Measurements from ENCODE around the gene GGA1.

- TF ChIP-seq CUX1 (CRISPR knock-in tag; IDR thresholded peaks at IDR 0.05) (no peak), SRF (CRISPR knock-in tag; IDR thresholded peaks at IDR 0.05) (no peak), SMC3 (conservative IDR thresholded peaks at IDR 0.05; ENCODE audit: insufficient read depth, low read depth, low read length) (no peak), POLR2AphosphoS2 (IDR thresholded peaks at IDR 0.05; ENCODE audit: low read length) (no peak), MYNN (IDR thresholded peaks at IDR 0.05) (no peak), MYNN (CRISPR knock-in tag; IDR thresholded peaks at IDR 0.05) (no peak), SRSF9 (IDR thresholded peaks at IDR 0.05; ENCODE audit: borderline replicate concordance, low read depth, low read length) (no peak), ATF2 (CRISPR knock-in tag; IDR thresholded peaks at IDR 0.05) (no peak), TBP (optimal IDR thresholded peaks at IDR 0.05; ENCODE audit: low read depth, low read length) (no peak), TARDBP (IDR thresholded peaks at IDR 0.05) (no peak), ZNF398 (CRISPR knock-in tag; IDR thresholded peaks at IDR 0.05) (no peak), ZFPM2 (CRISPR knock-in tag; IDR thresholded peaks at IDR 0.05) (no peak), CC2D1A (IDR thresholded peaks at IDR 0.05) (no peak), CTCF (IDR thresholded peaks at IDR 0.05 in 2 of 3, conservative IDR thresholded peaks at IDR 0.05 in 1 of 3; ENCODE audit: insufficient read depth in 2 of 3, low read depth in 1 of 3, low read length in 3 of 3) (no peak)
These were observed 42.3 kb upstream of the GGA1 start for GRCh38 chr22:37566329-37566837.

All from K562 (cell line).